Right lobe of liver (tissue), 6 donors: Measurements from ENCODE around the gene MED15. TPM values are rescaled to one million over a fixed set of nuclear protein-coding genes. Genes with fewer than 3 reads are reported as not detected.
A peak's percentile ranks its signal among the peaks of the same experiment; 100 is the strongest.

Experiments
- ATAC-seq, 4 donors: fragments of 200-7000 bp; cut with Tn5 transposase; one replicate each; pipeline ENCODE4 v1.9.1; 2020; ENCODE audit warnings: mild to moderate bottlenecking in 4 of 4, moderate library complexity in 4 of 4
- DNase-seq, 3 donors: peaks; one replicate each; pipeline ENCODE4 v3.0.0-alpha.2; 2020
- H3K27ac ChIP-seq, 3 donors: fragments of 200-600 bp; one replicate each; pipeline ENCODE4 v1.8.0; 2022
- H3K27me3 ChIP-seq, 2 donors: fragments of 200-600 bp; one replicate each; pipeline ENCODE4 v1.8.0; 2022
- H3K36me3 ChIP-seq, 4 donors: fragments of 200-600 bp; sonication (generic) in 1 of 4; one replicate each; pipeline versions ENCODE4 v1.5.1 to v1.8.0; 2017 to 2022; ENCODE audit warnings: control low read depth in 1 of 4
- H3K4me1 ChIP-seq, 4 donors: fragments of 200-600 bp; sonication (generic) in 1 of 4; one replicate each; pipeline versions ENCODE4 v1.5.1 to v1.8.0; 2017 to 2022; ENCODE audit warnings: control low read depth in 1 of 4
- H3K4me3 ChIP-seq, 3 donors: fragments of 200-600 bp; one replicate each; pipeline ENCODE4 v1.8.0; 2022
- H3K9me3 ChIP-seq, 4 donors: fragments of 200-600 bp; sonication (generic) in 1 of 4; one replicate each; pipeline versions ENCODE4 v1.5.1 to v1.8.0; 2017 to 2022; ENCODE audit warnings: control low read depth in 1 of 4
- CTCF ChIP-seq, 4 donors: fragments of 200-600 bp in 3 of 4; fragments of 450-650 bp in 1 of 4; IDR thresholded peaks; one replicate each; pipeline versions ENCODE4 v1.5.1 to v1.8.0; 2016 to 2022; ENCODE audit warnings: antibody characterized with exemption in 4 of 4, mild to moderate bottlenecking in 2 of 4
- POLR2A ChIP-seq: fragments of 450-650 bp; IDR thresholded peaks from one replicate; pipeline ENCODE4 v1.6.1; 2017; ENCODE audit warnings: antibody characterized with exemption, mild to moderate bottlenecking
- WGBS: methylation state at CpG from one replicate; pipeline ENCODE4 v1.1.6; 2018; ENCODE audit warnings: low coverage, low lambda C conversion rate; ENCODE audit not compliant: insufficient coverage; ENCODE audit errors: missing lambda C conversion rate; 5-methylcytosine and 5-hydroxymethylcytosine counted together
- intact Hi-C, 2 donors: fragments of 100-400 bp; cut with DNase I; formaldehyde crosslinking; loops; one replicate each; pipeline versions ENCODE4 v1.11.2 to v1.14.1; 2022
- total RNA-seq, 6 experiments: library from RNA; depleted of rRNA in 2 of 6; stranded (reverse); fragments of >200 nt in 2 of 6; fragmentation: NEBNext Ultra II Directional in 3 of 6; extraction: Animal tissue kit (Norgen Biotek cat#: 25700) in 3 of 6; gene quantifications; one replicate each; pipeline versions ENCODE4 v1.1.0 to v1.2.4, GENCODE V29; 2016 to 2023
- donor health status: DM: no; HTN: yes; CAD: no.
- donor health status: DM: no; HTN: no; CAD: no.
- donor health status: DM: no; HTN: no; CAD: no.
- donor health status: DM: no; HTN: yes; CAD: no.
- donor health status: DM: no; HTN: yes; CAD: no.

The MED15 gene
- total RNA-seq, 6 experiments from 2014 or later, result 15.7 to 34.7 (median 23.6) TPM

- WGBS, result 100% methylated on average over 1 of the region's 7 CpGs
- no peaks in the 10 kb centered on the region for H3K9me3 ChIP-seq
- no peak overlapping the region for H3K4me3 ChIP-seq
- H3K27me3 ChIP-seq, result no peaks in the 10 kb centered on the region
- peak in 1 of 3 donors; percentile 31 for DNase-seq
- TF ChIP-seq CTCF (IDR thresholded peaks at IDR 0.05), result no peak
- no peak for TF ChIP-seq POLR2A
- H3K4me1 ChIP-seq, result peaks cover 0 to 10% (median 0%) of the 10 kb centered on the region in 4 donors
- intact Hi-C loops, result loop anchor here in 1 of 2 donors (10.0 kb wide), 1 partner anchor 46 kb away; no protein-coding TSS in a partner anchor
- H3K36me3 ChIP-seq, result peaks cover 0 to 9% (median 0%) of the 10 kb centered on the region in 4 donors
- no peak overlapping the region for H3K27ac ChIP-seq
- ATAC-seq, result no peak
Observed at GRCh38 chr22:20528405-20528978, 21.1 kb downstream of the MED15 start.

- Histone ChIP-seq H3K36me3 (peaks cover 0 to 9% (median 0%) of the 10 kb centered on the region in 4 donors), H3K9me3 (no peaks in the 10 kb centered on the region), H3K4me1 (peaks cover 0 to 7% (median 0%) of the 10 kb centered on the region in 4 donors), H3K27ac (no peak overlapping the region), H3K27me3 (no peaks in the 10 kb centered on the region), H3K4me3 (no peak overlapping the region)
- no peak for ATAC-seq
- WGBS, result 78% methylated on average over 7 of the region's 15 CpGs
- peak in 1 of 3 donors; percentile 40 for DNase-seq
- intact Hi-C loops, result no loop called here
- TF ChIP-seq POLR2A (no peak), CTCF (IDR thresholded peaks at IDR 0.05) (no peak)
Observed at GRCh38 chr22:20530368-20531153, 23.2 kb downstream of the MED15 start.

- DNase-seq, result no peak
- no peak for ATAC-seq
- TF ChIP-seq CTCF (IDR thresholded peaks at IDR 0.05) (no peak), POLR2A (no peak)
- Histone ChIP-seq H3K36me3 (peaks cover 0 to 9% (median 0%) of the 10 kb centered on the region in 4 donors), H3K9me3 (no peaks in the 10 kb centered on the region), H3K27ac (no peak overlapping the region), H3K27me3 (no peaks in the 10 kb centered on the region), H3K4me3 (no peak overlapping the region), H3K4me1 (peaks cover 0 to 7% (median 0%) of the 10 kb centered on the region in 4 donors)
- intact Hi-C loops, result no loop called here
- no CpG with 5 or more reads among the region's 1 CpG for WGBS
Observed at GRCh38 chr22:20531154-20531403, 23.7 kb downstream of the MED15 start.

- intact Hi-C loops, result no loop called here
- Histone ChIP-seq H3K4me3 (no peak overlapping the region), H3K27ac (no peak overlapping the region), H3K27me3 (no peaks in the 10 kb centered on the region), H3K4me1 (peaks cover 0 to 7% (median 0%) of the 10 kb centered on the region in 4 donors), H3K36me3 (peaks cover 0 to 6% (median 0%) of the 10 kb centered on the region in 4 donors), H3K9me3 (no peaks in the 10 kb centered on the region)
- WGBS, result 76% methylated on average over 9 of the region's 15 CpGs
- ATAC-seq (peak; percentile 47 to 68 (median 58)), DNase-seq (peak in 1 of 3 donors; percentile 43)
- TF ChIP-seq CTCF (IDR thresholded peaks at IDR 0.05) (no peak), POLR2A (no peak)
Observed at GRCh38 chr22:20531404-20532201, 24.2 kb downstream of the MED15 start.
